HFF-Myc (cell line): ENCODE measurements around the gene LTBP1.

Experiments
- DNase-seq: peaks from one replicate; pipeline ENCODE4 v3.0.0-alpha.2; 2011; ENCODE audit warnings: low read depth; ENCODE audit errors: extremely low read depth
- H3K4me3 ChIP-seq: replicated peaks from 2 replicates; pipeline ENCODE4 v1.5.1; 2011; ENCODE audit warnings: low read depth, mild to moderate bottlenecking, control low read depth, low read length
- CTCF ChIP-seq: IDR thresholded peaks from 2 replicates; pipeline ENCODE4 v1.5.1; 2012; ENCODE audit warnings: mild to moderate bottlenecking, low read depth, low read length, control low read depth; ENCODE audit errors: missing control alignments

LTBP1 gene

DNA sequence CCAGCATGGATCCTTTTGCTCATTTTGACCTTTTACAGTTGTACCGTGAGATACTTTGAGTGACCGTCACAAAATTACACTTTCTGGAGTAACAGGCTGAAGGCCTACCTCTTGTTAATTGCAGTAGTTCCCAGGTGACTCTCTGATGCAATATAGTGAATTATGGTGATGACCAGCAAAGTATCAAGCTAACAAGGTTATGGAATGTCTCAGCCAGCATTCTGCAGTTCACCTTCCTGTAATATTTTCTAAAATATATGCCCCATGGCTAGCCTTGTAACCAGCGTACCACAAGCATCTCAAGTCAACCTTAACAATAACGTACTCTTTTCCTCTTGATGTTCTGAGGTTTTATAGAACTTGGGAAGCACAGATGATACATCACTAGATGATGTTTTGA is 234.7 kb downstream of the LTBP1 start:
- no peak for DNase-seq
- no peak for TF ChIP-seq CTCF
- no peak overlapping the region for H3K4me3 ChIP-seq

DNA sequence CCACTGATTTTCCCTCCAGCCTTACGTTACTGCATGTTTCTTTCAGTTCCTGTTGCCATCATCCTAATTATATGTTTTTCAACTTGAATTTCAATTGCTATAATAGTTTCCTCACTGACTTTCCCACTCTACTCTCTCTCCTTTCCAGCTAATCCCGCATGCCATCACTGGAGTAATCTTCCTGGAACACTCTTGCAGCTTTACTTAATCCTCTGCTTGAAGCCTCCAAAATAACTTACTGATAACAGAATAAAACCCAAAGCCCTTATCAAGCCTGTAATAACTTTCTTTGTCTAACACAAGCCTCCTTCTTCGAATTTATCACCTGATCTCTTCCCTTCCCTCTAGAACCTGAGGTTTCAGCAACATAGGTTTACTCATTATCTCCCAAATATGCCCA is 237.3 kb downstream of the LTBP1 start:
- no peak for TF ChIP-seq CTCF
- no peak overlapping the region for H3K4me3 ChIP-seq
- no peak for DNase-seq

- no peak for DNase-seq
- H3K4me3 ChIP-seq = no peak overlapping the region
- no peak for TF ChIP-seq CTCF
Observed at GRCh38 chr2:33186937-33187336, 240.2 kb downstream of the LTBP1 start.

GRCh38 chr2:33188799-33189198 is 242.0 kb downstream of the LTBP1 start:
- DNase-seq = no peak
- no peak for TF ChIP-seq CTCF
- H3K4me3 ChIP-seq = no peak overlapping the region

GRCh38 chr2:33190393-33190937 is 243.7 kb downstream of the LTBP1 start:
- H3K4me3 ChIP-seq = no peak overlapping the region
- TF ChIP-seq CTCF = no peak
- DNase-seq = no peak

- no peak for DNase-seq
- TF ChIP-seq CTCF = no peak
- H3K4me3 ChIP-seq = no peak overlapping the region
Observed at GRCh38 chr2:33195891-33196290, 249.1 kb downstream of the LTBP1 start.

- H3K4me3 ChIP-seq = no peak overlapping the region
- no peak for TF ChIP-seq CTCF
- no peak for DNase-seq
Observed at GRCh38 chr2:33196700-33197099, 249.9 kb downstream of the LTBP1 start.
